B cell (primary cell): Measurements from ENCODE around the gene CCDC57.

ENCODE experiments used
- EZH2 ChIP-seq: IDR thresholded peaks from 2 replicates; pipeline ENCODE4 v1.6.1; 2012; ENCODE audit warnings: borderline replicate concordance, low read depth, mild to moderate bottlenecking, moderate library complexity, low read length; ENCODE audit not compliant: insufficient read depth, poor library complexity, severe bottlenecking
- TF ChIP-seq, protein P1 (sequence below): fragments of 200-600 bp; IDR thresholded peaks from one replicate; pipeline ENCODE4 v1.8.0; 2022; ENCODE audit warnings: antibody characterized with exemption, mild to moderate bottlenecking

- no peak for TF ChIP-seq EZH2
- TF ChIP-seq, protein P1, sequence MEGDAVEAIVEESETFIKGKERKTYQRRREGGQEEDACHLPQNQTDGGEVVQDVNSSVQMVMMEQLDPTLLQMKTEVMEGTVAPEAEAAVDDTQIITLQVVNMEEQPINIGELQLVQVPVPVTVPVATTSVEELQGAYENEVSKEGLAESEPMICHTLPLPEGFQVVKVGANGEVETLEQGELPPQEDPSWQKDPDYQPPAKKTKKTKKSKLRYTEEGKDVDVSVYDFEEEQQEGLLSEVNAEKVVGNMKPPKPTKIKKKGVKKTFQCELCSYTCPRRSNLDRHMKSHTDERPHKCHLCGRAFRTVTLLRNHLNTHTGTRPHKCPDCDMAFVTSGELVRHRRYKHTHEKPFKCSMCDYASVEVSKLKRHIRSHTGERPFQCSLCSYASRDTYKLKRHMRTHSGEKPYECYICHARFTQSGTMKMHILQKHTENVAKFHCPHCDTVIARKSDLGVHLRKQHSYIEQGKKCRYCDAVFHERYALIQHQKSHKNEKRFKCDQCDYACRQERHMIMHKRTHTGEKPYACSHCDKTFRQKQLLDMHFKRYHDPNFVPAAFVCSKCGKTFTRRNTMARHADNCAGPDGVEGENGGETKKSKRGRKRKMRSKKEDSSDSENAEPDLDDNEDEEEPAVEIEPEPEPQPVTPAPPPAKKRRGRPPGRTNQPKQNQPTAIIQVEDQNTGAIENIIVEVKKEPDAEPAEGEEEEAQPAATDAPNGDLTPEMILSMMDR = no peak
These were observed 40.0 kb upstream of the CCDC57 start for GRCh38 chr17:82252511-82253178.
